Measurements from ENCODE around the gene FCRL5.

GRCh38 chr1:157595356-157595755, 43.0 kb upstream of the FCRL5 start:
- no peak for TF ChIP-seq CTCF (IDR thresholded peaks at IDR 0.05)
- no peak for TF ChIP-seq POLR2A (IDR thresholded peaks at IDR 0.05)
